Stromal cell of bone marrow (primary cell): ENCODE data around the gene NAV1.

Experiments
- DNase-seq: peaks from one replicate; pipeline ENCODE4 v3.0.0-alpha.2; 2012; ENCODE audit warnings: low read depth

Gene NAV1

DNA sequence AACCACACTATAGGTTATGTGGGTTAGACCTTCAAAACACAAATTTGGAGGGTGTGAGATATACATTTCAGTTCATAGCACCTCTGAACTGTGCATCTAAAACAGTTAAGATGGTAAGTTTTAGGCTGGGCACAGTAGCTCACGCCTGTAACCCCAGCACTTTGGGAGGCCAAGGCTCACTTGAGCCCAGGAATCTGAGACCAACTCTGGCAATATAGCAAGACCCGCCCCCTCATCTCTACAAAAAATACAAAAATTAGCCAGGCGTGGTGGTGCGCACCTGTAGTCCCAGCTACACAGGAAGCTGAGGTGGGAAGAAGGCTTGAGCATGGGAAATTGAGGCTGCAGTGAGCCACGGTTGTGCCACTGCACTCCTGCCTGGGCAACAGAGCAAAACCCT lies 47.9 kb downstream of the NAV1 start:
- no peak for DNase-seq

DNA sequence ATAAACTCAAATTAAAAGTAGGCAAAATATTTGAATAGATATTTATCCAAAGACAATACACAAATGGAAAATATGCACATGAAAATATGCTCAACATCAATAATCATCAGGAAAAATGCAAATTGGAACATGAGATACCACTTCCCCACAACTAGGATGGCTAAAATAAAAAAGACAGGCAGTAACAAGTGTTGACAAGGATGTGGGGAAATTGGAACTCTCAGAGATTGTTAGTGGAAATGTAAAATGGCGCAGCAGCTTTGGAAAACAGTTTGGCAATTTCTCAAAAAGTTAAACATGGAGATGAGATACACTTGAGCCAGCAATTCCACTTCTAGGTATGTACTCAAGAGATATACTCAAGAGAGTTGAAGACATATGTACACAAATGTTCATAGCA lies 48.8 kb downstream of the NAV1 start:
- no peak for DNase-seq
